T follicular helper cell (primary cell): Measurements from ENCODE around the gene KCNT2.

Experiments
- DNase-seq: peaks from one replicate; pipeline ENCODE4 v3.0.0-alpha.2; 2020; ENCODE audit warnings: low read depth

The KCNT2 gene

DNA sequence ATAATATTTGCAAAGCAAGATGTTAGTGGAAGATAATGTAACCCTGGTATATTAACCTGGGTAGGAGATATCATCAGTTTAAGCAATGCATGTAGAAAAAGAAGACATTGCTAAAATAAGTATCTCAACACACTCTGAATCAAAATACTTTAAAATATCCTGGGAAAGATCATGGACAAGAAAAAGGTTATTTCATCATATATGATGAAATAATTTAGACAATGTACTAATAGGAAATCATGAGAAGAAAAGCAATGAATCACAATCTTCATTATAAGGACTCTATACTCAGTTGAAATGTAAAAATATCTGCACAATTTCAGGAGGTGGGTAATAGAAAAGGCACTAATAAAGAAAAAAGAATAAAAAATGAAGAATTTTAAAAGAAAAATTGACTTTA is 158.8 kb downstream of the KCNT2 start:
- no peak for DNase-seq

DNA sequence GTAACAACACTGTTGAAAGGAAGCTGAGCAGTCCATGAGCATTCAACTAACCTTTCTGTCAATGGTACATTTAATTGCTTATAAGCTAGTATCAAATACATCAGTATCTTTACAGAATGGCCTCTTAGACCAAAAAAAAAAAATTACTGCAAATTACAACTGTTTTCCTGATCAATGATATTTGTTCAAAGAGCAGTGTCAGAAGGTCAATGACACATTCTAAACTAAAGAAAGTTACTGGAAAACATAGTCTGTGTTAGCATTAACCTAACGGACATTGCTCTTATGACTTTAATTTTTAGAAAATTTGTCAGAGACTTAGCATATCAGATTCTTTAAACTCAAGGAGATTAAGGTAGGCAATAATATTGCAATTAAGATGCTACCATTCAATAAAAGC is 162.5 kb downstream of the KCNT2 start:
- no peak for DNase-seq

DNA sequence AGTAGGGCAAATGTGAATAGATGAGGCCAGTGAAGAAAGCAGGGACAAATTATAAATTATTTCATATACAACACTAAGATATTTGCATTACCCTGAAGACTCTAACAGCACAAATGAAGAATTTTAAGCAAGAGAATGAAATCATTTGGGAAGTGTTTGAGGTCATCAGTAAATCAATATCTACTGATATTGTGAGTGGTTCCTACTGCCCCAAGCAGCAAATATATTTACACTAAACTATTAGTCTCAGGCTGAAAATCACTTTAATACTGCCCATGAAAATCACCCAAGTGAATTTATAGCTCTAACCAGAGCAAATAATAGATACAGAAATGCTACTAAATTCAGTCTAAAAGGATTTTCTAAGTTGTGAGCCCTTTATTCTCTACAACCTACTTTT is 163.6 kb downstream of the KCNT2 start:
- DNase-seq: no peak

DNA sequence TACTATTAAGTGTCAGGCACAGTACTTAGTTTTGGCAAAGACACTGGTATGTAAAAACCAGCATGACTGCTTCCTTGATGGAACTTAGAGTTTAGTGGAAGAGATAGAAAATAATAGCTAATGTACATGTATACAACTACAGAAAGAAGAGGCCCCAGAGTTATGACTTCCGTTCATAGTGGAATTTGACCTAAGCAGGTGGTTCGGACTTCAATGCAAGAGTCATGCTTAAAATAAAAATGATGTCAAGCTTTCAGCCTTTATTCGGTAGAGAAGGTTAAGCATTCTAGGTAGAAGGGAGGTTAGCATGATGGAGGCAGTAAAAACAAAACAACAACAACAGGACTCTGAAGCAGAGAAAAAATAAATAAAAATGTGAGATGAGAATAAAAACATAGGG is 165.9 kb downstream of the KCNT2 start:
- DNase-seq: no peak

DNA sequence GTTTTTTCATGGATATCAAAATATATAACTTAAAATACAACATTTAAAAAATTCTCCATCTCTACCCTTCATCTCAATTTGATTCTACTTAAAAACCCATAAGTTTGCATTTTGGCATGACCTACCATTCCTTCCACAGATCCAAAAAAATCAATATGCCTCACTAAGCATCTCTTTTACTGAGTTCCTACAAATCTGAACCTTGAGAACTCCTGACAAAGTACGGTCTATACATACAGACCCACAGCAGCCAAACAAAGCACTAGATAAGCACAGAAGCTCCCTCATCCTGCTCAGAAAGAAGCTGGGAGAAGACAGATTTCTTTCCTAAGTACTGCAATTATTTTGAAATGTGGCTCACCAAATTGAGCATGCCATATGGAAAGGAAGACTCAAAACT is 167.5 kb downstream of the KCNT2 start:
- no peak for DNase-seq

DNA sequence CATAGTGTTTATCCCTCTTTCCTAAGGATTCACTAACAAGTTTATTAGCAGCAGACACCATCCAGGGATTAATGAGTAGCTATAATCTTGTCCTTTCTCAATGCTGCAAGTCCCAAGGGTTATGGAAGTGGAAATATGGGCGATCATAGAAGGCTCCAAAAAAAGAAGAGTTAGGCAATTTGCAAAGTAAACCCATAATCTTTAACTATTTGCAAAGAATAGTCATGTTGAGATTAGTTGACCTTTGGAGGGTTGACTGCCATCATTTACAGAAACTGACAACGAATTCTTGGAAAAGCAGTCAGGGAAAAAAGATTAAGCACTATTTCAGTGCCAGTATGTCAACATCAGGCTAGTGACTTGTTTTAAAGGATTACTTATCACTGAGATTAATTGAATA is 169.9 kb downstream of the KCNT2 start:
- DNase-seq: no peak

DNA sequence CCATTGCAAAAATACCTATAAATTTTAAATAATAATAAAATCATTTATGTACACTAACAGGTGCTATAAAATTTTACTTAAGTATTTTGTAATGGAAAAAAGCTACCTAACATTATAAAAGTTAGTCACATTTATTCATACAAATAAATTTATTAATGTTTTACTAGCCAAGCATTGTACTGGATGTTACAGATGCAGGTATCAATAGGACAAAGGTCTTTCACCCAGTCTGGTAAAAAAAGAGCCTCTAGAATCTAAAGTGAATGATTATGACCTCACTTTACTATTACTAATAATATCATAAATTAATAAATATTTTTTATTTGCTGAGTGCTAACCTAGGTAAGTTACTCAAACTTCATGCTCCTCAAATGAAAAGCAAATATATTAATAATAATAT is 170.6 kb downstream of the KCNT2 start:
- DNase-seq: no peak

DNA sequence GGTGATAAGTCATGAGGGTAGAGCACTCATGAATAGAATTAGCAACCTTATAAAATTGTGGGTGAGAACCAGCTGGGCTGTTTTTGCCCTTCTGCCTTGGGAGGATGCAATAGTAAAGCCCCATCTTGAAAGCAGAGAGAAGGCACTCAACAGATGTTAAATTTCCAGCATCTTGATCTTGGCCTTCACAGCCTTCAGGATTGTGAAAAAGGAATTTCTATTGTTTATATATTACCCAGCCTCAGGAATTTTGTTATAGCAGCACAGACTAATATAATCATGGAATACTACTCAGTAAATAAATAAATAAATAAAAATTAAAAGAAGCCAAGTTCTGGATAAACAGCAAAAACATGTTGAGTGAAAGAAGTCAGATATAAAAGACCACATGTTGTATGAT is 175.2 kb downstream of the KCNT2 start:
- no peak for DNase-seq

DNA sequence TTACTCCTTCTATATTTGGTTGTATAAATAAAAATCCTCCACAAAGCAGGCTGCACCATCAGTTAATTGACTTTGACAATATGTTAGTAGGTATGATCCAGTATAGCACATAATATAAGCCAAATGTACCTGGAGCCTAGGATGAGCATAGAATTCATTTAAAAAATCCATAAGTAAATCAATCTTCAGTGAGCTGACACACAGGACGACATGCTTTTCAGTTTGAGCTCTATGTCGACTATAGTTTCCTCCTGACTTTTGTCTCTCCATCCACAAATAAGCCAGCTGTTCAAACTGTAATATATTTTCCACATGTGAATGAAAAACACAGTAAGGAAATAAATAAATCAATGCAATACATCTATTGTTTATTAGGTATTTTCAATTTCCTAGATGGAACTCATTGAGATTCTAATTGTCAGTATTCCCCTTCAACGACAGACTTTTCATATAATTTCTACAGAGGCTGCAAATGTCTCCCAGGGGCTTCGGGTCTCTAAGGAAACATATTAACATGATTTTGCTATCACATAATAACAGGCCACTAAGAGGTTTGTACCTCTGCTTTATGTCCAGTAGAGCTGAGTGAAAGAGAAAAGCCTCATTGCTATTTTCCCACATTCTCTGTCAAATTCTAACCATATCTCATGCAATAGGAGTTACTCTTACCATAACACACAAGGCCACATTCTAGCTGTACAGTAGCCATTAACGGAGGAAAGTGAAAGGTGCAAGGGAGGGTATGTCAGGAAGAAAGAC is 180.1 kb downstream of the KCNT2 start:
- DNase-seq: no peak

DNA sequence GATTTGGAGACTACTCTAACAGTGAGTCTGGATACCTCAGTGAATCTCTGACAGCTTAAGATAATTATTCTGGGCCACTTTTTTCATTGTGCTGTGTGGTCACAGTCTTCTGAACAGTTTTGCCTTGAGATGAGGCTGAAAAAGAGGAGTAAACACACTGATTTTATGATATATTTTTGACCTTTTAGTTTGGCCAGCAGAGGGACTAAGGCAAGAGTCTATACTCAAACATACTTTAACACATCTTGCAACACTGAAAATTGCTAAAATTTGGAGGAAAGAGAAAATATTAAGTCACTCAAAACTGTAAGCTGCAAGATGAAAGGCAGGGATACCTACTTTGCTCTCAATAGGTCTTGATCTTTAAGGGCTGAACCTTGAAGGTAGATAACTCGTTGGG is 182.7 kb downstream of the KCNT2 start:
- no peak for DNase-seq

DNA sequence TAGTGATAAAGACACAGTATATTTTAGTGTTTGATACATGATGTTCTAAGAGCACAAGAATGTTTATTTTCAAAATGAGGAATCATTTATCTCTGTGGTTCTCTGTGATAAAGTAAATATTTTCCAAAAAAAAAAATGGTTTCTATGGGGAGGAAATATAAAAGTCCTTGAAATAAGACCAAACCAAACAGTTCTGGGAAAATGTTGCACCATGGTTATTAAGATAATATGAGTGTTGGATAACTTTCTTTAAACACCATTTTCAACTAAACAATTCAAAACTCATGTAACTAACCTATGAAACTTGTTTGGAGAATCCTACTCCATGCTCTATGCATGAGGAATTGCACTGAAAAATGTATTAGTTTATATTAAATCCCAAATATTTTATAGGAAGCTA is 184.6 kb downstream of the KCNT2 start:
- no peak for DNase-seq

DNA sequence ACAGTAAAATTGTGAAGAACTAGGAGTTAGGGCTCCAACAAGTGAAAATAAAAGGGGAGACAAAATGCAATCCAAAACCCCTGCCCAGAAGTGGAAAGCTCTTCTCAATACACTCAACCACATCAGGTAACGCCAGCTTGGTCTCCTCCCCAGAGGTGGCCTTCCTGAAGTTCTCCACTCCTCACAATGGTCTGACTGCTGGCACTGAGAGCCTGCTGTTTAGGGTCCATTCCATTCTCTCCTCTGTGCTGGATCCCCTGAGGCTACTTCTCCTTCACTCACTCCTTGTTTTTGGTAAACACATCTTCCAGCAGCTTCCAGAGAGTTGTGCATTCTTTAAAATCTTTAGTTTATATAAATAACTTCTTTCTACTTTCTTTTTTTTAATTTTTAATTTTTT is 189.5 kb downstream of the KCNT2 start:
- no peak for DNase-seq

DNA sequence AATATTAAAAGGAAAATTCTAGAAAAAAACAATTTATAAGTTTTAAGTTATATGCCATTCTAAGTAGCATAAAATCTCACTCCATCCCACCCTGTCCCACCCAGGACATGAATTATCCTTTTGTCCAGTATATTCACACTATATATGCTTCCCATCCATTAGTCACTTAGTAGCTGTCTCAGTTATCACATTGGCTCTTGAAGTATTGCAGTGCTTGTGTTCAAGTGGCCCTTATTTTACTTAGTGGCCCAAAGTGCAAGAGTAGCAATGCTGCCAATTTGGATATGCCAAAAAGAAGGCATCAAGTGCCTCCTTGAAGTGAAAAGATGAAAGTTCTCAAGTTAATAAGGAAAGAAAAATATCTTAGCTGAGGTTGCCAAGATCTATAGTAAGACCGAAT is 192.3 kb downstream of the KCNT2 start:
- DNase-seq: no peak

DNA sequence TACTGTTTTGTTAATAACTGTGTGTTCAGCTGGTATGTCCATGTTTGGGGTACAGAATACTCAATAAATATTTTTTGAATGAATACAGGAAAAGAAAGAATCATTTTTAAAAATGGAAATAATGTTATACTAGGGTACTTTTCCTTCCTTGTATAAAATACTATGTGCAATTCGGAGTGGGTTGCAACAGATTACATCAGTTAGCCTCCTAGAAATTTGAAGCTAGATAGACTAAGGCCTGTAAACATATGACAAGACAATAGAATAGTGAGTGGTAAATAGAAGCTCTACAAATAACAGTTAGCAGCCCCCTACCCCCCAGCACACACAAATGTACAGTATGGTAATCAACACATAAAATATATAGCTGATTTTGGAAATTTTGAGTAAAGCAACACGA is 195.9 kb downstream of the KCNT2 start:
- DNase-seq: no peak

DNA sequence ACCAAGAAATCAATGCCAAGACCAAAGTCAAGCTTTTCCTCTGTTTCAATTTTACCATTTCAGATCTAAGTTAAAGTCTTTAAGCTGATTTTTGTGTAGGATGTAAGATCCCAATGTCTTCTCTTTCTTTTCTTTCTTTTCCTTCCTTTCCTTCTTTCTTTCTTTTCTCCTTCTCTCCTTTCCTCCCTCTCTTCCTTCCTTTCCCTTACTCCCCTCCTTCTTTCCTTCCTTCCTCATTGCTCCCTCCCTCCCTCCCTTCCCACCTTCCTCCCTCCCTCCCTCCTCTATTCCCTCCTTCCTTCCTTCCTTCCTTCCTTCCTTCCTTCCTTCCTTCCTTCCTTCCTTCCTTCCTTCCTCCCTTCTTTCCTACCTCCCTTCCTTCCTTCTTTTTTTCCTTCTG is 197.5 kb downstream of the KCNT2 start:
- DNase-seq: no peak

DNA sequence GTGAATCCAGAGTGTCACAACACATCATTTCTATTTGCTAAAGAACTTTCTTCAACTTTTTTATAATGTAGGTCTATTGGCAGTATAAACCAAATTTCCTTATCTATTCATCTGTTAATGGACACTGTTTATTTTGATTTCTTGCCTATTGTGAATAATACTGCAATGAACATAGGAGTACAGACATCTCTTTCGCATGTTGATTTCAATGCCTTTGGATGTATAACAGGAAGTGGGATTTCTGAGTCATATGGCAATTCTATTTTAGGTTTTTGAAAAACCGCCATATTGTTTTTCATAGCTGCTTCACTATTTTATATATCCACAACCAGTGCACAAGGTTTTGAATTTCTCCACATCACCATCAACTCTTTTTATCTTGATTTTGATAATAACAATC is 198.7 kb downstream of the KCNT2 start:
- DNase-seq: no peak

DNA sequence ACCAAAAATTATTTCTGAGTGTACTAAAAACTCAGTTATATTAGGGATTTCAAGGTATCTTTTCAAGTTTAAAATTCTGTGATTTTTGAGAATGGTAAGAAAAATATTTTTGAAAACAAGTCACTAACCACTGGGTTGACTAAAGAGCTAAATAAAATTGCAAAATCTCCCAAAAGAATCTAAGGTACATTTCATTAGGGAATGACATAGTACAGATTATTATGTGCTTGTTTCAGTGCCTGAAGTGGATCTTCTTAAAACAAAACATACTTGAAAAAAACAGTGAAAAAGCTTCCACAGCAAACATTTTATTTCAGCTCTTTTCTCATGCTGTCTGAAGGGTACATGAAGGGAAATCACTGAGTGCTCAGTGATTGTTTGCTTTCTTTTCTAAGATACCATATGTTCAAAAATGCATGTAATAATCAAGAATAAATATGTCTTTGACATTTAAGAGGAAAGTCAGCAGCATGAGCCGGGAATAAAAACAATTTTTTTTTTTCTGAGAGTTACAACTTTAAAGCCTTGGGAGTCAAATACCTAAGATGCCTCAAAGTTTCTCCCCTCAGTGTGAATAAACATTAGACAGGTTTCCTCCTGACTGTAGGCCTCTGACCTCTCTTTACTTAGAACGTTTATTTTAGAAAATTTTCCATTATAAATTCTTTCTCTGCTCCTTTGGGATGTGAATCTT is 200.7 kb downstream of the KCNT2 start:
- DNase-seq: no peak

DNA sequence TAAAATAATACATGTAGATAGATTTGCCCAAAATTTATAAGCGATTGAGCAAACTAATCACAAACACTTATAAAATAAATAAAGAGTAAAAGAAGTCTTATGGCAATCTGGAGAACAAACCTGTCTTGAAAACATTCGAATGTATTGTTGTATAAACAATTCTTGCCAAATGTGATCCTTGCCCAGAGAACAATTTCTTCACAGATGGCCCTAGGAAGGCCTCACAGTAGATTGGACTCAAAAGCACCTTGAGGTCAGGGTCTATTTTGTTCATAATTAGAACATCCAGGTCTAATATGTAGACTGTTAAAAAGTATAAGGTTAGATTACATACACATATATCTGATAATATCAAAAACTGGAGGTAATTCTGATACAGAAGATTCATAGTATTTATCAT is 202.4 kb downstream of the KCNT2 start:
- no peak for DNase-seq

DNA sequence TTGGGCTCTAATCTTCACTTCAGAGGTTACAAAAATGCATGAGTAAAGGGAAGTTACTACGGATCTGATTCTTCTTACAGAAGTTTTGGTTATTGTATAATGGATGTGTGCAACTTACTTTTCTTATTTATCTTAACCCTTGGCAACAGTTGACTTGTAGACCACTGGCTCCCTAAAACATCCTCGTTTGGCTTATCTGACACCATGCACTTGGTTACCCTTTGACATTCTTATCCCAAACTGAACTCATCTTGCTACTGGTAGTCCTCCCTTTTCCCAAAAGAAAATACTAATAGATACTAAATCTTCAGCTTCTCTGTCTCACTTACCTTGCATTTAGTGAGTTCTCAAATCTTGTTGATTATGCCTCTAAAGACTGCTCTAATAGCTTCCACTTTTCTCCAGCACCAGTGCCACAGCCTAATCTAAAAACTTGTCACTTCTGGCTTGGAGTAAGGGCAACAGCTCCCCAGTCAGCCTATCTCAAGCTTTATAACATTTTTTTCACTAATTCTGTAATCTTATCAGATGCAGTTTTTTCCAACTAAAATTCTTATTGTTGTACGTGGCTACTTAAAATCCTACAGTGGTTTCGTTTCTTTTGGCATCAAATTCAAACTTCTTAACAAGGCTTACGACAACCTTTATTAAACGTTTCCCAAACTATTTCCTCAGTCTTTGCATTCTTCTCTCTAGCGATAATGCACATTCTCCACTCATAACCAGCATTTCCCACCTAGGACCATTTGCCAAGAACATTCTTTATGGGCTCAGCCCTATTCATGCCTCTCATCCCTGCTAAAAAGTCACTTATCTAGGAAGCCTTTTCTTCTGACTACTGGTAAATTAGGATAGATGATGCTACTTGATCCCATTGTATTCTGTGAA is 204.2 kb downstream of the KCNT2 start:
- no peak for DNase-seq

DNA sequence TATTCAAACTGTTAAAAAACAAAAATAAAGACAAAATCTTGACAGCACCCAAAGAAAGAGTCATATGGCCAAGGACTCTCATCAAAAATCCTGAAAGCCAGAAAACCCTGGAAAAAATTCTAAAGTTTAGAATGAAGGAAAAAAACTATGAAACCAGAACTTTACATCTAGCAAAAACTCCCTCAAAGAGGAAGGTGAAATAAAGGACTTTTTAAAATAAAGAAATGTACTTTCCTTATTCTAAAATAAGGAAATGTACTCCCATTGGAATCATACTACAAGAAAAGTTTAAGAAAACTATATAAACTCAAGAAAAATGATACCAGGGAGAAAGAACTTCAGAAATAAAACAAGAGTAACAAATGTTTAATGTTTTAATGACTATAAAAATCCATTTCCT is 206.3 kb downstream of the KCNT2 start:
- DNase-seq: no peak

DNA sequence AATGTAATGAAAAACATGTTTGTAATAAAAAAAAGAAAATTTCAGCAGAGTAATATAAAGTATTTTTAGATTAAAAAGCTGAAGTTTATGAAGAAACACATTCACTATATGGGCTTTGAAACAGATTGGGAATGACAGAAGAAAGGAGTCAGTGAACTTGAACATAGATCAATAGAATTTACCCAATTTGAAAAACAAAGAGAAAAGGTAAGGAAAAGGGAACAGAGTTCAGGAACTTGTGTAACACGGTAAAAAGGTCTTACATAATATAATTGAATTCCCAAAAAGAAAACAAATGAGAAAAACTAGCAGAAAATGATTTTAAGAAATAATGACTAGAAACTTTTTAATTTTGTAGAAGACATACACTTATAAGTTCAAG is 206.8 kb downstream of the KCNT2 start:
- DNase-seq: no peak

DNA sequence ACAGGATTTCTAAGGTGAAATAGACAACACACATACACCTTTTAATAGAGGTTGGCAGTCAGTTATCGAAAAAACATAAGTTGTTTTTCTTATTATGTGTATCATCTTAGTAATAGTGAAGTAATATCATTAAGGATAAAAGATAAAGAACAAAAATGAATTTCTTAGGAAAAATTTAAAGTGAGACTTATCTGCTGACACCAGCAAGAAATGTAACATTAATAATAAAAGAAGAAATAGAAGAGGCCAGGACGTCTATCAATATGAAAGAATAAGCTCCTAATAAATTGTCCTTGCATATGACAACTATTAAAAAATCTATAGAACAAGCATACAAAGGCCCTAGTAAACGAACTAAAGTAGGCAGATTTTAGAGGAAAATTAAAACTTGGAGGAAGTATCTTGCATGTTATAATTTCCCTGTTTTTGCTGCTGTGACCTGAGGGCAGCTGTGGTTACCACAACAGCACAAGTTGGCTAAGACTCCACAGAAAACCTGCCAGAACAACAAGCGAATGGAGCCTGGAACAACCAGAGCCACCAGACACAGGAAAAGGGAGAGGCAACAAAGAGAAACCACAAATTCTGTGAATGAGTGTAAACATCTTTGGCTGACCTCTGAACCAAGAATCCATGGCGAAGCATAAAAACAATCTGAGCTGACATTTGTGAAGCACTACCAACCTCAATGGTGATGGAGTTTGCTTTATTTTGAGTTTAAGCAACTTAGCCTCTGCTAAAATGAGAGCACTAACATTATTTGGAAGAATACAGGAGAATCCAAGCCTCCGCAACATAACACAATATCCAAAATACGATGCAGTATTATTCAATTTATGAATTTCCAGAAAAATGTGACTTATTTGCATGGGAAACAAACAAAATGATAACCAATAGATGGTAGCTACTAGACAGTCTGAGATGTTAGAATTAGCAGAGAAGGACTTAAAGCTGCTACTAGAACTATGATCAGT is 207.5 kb downstream of the KCNT2 start:
- DNase-seq: no peak
